ENCODE data around the gene MDFI. TPM values are rescaled to one million over a fixed set of nuclear protein-coding genes. Genes with fewer than 3 reads are reported as not detected.

Gene MDFI
- total RNA-seq, 1 donor = 0.09 TPM

DNA sequence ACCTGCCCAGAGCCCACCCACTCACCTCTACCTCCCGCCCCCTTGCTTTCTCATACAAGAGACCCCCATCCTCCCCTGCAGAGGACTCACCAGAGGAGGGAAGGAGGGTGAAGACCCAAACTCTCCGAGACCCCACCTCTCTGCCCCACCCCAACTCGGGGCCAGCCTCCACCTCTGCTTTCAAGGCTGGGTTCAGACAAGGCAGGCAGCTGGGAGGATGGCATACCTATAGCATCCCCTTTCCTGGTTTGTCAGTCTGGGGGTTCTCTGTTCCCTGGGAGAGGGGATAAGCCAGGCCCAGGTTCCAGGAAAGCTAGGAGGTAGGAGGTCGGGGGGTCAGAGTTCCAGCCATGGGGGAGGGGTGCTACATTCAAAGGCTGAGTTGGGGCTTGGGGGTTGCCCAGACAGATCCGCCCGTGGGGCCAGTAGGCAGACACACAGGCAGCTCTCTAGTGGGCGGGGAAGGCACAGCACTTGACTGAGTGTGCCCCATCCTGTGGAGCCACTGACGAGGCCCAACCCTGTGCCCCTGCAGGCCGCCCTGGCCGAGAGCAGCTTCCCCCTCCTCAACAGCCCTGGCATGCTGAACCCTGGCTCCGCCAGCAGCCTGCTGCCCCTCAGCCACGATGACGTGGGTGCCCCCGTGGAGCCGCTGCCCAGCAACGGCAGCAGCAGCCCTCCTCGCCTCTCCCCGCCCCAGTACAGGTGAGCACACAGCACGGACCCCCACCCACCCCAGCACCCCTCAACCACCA, 40.8 kb upstream of the MDFI start:
- H3K4me3 ChIP-seq (ENCODE audit: low read depth, low read length) = no peak overlapping the region
- TF ChIP-seq, protein P1, sequence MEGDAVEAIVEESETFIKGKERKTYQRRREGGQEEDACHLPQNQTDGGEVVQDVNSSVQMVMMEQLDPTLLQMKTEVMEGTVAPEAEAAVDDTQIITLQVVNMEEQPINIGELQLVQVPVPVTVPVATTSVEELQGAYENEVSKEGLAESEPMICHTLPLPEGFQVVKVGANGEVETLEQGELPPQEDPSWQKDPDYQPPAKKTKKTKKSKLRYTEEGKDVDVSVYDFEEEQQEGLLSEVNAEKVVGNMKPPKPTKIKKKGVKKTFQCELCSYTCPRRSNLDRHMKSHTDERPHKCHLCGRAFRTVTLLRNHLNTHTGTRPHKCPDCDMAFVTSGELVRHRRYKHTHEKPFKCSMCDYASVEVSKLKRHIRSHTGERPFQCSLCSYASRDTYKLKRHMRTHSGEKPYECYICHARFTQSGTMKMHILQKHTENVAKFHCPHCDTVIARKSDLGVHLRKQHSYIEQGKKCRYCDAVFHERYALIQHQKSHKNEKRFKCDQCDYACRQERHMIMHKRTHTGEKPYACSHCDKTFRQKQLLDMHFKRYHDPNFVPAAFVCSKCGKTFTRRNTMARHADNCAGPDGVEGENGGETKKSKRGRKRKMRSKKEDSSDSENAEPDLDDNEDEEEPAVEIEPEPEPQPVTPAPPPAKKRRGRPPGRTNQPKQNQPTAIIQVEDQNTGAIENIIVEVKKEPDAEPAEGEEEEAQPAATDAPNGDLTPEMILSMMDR (IDR thresholded peaks at IDR 0.05; ENCODE audit: insufficient read depth, low read length) = no peak
- no peak for DNase-seq (ENCODE audit: low read depth)

DNA sequence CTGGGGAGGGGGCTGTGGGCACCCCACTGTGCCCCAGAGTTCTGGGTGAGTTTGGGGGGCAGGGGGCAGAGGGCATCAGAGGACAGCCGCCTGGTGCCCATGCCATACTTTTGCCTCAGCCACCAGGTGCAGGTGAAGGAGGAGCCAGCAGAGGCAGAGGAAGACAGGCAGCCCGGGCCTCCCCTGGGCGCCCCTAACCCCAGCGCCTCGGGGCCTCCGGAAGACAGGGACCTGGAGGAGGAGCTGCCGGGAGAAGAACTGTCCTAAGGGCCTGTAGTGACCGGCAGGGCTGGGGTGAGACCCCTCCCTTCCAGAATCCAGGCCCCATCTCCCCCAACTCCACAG, 39.6 kb upstream of the MDFI start:
- DNase-seq (ENCODE audit: low read depth) = no peak
- TF ChIP-seq, protein P1 (IDR thresholded peaks at IDR 0.05; ENCODE audit: insufficient read depth, low read length) = no peak
- H3K4me3 ChIP-seq (ENCODE audit: low read depth, low read length) = no peak overlapping the region

DNA sequence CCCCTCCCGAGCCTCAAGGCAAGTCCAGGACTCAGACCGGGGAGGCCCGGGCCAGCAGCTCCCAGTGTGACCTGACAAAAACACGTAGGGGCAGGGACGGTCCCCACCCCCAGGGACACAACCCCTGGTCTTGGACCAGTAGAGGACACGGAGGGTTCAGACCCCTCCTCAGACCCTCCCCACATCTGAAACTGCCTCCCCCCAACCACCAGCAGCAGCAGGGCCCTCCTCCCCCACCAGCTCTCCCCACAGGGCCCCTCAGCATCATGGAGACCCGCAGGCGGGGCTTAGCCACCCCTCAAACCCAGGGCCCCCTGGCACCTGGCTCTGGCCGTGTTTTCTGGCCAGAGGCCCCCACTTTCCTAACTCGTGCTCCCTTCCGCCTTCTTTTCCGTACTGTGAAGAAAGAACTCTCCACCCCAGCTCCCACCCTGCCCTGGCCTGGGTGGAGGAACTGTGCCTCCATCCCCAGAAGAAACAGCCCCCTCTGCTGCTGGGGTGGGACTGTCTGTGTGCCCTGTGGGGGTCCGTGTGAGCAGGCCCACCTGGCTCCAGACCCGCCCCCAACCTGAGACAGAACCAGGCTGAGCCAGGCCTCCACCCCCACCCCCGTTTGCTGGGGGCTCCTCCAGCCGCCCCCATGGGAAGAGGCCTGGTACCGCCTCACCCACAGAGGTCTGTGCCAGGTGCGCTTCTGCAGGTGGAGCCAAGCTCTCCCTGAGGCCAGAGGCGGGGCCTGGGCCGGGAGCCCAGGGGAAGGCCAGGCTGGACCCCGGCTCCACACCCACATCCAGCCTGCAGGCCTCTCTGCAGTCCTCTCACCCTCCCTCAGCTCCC, 39.0 kb upstream of the MDFI start:
- DNase-seq (ENCODE audit: low read depth) = no peak
- no peak overlapping the region for H3K4me3 ChIP-seq (ENCODE audit: low read depth, low read length)
- TF ChIP-seq, protein P1 (IDR thresholded peaks at IDR 0.05; ENCODE audit: insufficient read depth, low read length) = no peak

DNA sequence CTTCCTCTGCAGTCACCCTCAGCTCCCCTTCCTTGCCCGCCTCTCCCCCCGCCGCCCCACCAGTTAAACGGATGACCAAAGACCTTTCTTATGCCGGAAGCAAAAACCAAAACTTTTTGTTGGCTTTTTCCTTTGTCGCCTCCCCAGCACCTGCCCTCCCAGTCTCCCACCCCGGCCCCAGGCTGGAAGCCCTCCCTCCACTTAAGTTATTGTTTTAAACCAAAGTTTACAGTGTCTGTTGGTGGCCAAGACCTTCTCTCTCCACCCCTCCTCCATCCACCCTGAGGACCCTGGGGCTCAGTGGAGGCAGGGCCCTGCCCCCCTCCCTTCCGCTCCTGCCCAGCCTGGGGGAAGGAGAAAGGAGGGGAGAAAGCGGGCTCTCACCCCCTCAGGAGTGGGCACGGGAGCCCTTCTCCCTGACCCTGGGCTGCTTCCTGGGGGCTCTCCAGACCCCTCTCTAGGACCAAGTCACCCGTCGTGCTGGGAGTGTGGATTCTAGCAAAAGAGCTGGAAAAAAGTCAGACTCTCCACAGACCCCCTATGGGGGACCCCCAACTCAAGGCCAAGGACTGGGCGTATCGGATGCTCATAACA, 38.3 kb upstream of the MDFI start:
- TF ChIP-seq, protein P1 (IDR thresholded peaks at IDR 0.05; ENCODE audit: insufficient read depth, low read length) = no peak
- DNase-seq (ENCODE audit: low read depth) = no peak

DNA sequence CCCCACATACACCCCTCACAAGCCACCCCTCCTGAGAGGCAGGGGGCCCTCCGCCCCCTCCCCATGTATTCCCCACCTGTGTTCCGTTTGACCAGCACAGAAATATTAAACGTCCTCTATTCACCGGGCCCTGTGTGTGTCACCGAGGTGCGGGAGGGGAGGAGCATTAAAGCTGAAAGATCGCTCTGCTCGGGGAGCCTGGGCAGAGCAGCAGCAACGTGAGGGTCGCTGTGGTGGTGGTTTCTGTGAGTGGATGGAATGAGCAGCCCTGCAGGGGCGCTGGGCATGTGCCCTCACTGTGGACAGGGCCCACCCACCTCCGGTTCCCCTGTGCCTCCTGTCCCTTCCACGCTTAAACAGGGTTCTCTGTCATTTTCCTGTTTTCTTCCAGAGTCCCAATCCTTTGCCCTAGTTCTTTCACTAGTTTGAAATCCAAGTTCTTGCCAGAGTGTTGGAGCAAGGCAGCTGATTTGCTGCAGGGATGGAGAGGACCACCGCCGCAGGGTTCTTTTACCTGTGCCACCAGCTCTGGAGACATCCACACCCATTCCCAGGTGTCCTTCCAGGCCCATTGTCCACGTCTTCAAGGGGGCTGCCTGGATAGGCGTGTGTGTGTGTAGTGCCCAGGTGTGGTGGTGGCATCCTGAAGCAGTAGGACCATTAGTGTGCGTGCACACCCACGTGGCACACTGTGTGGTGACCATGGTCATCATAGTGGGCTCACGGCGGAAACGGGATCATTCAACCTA, 37.6 kb upstream of the MDFI start:
- no peak overlapping the region for H3K4me3 ChIP-seq (ENCODE audit: low read depth, low read length)
- DNase-seq (ENCODE audit: low read depth) = no peak
- TF ChIP-seq, protein P1 (IDR thresholded peaks at IDR 0.05; ENCODE audit: insufficient read depth, low read length) = no peak

More for the DNA sequence above, 38.3 kb upstream of the MDFI start:
- no peak overlapping the region for H3K4me3 ChIP-seq (ENCODE audit: low read depth, low read length)

DNA sequence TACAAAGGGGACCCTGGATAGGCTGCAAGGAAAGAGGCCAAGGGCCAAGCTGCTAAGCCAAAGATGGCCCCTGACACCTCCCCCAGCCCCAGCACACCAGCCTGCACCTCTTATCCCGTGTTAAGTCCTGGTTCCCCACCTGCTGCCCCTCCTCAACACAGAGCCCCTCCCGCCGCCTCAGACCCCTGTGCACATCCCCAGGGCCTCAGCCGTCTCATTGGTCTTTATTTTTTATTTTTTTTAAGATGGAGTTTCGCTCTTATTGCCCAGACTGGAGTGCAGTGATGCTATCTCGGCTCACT, 37.1 kb upstream of the MDFI start:
- TF ChIP-seq, protein P1 (IDR thresholded peaks at IDR 0.05; ENCODE audit: insufficient read depth, low read length) = no peak
- DNase-seq (ENCODE audit: low read depth) = no peak

More for the DNA sequence above, 37.1 kb upstream of the MDFI start:
- no peak overlapping the region for H3K4me3 ChIP-seq (ENCODE audit: low read depth, low read length)

Measured in fibroblast of the aortic adventitia (primary cell).